Osteocyte (in vitro differentiated cells): ENCODE results near the gene GLTP. TPM values are rescaled to one million over a fixed set of nuclear protein-coding genes. Genes with fewer than 3 reads are reported as not detected.

Experiments used
- DNase-seq: peaks from one replicate; pipeline ENCODE4 v3.0.0; 2021; ENCODE audit warnings: mixed read lengths; ENCODE audit not compliant: unreplicated experiment; ENCODE audit errors: extremely low spot score
- H3K27ac Mint-ChIP-seq: one replicate; pipeline ENCODE4 v1.8.0; 2021; ENCODE audit warnings: mild to moderate bottlenecking, mixed read lengths; ENCODE audit not compliant: unreplicated experiment
- H3K27me3 Mint-ChIP-seq: one replicate; pipeline ENCODE4 v1.8.0; 2021; ENCODE audit warnings: mixed read lengths; ENCODE audit not compliant: unreplicated experiment
- H3K36me3 Mint-ChIP-seq: one replicate; pipeline ENCODE4 v1.8.0; 2021; ENCODE audit warnings: mixed read lengths; ENCODE audit not compliant: unreplicated experiment
- H3K4me1 Mint-ChIP-seq: one replicate; pipeline ENCODE4 v1.8.0; 2021; ENCODE audit warnings: mixed read lengths; ENCODE audit not compliant: unreplicated experiment
- H3K4me3 Mint-ChIP-seq: one replicate; pipeline ENCODE4 v1.8.0; 2021; ENCODE audit warnings: mild to moderate bottlenecking, moderate library complexity, mixed read lengths; ENCODE audit not compliant: unreplicated experiment
- H3K9me3 Mint-ChIP-seq: one replicate; pipeline ENCODE4 v1.8.0; 2021; ENCODE audit warnings: mixed read lengths; ENCODE audit not compliant: unreplicated experiment
- total RNA-seq: library from RNA; stranded (reverse); gene quantifications from 2 replicates; pipeline ENCODE4 v1.2.1, GENCODE V29; 2021
- TF ChIP-seq, protein P1 (sequence below): fragments of 200-600 bp; sonication (generic); IDR thresholded peaks from 2 replicates; pipeline ENCODE4 v1.5.0; 2021; ENCODE audit warnings: antibody characterized with exemption, mild to moderate bottlenecking, moderate library complexity

Gene GLTP
- total RNA-seq, 1 donor from 2014 or later, result 34.5 TPM

- TF ChIP-seq, protein P1, sequence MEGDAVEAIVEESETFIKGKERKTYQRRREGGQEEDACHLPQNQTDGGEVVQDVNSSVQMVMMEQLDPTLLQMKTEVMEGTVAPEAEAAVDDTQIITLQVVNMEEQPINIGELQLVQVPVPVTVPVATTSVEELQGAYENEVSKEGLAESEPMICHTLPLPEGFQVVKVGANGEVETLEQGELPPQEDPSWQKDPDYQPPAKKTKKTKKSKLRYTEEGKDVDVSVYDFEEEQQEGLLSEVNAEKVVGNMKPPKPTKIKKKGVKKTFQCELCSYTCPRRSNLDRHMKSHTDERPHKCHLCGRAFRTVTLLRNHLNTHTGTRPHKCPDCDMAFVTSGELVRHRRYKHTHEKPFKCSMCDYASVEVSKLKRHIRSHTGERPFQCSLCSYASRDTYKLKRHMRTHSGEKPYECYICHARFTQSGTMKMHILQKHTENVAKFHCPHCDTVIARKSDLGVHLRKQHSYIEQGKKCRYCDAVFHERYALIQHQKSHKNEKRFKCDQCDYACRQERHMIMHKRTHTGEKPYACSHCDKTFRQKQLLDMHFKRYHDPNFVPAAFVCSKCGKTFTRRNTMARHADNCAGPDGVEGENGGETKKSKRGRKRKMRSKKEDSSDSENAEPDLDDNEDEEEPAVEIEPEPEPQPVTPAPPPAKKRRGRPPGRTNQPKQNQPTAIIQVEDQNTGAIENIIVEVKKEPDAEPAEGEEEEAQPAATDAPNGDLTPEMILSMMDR, result no peak
- Mint-ChIP-seq H3K9me3 (no peaks in the 10 kb centered on the region), H3K27me3 (no peaks in the 10 kb centered on the region), H3K36me3 (no peaks in the 10 kb centered on the region), H3K4me3 (no peak overlapping the region), H3K4me1 (peaks cover 4% of the 10 kb centered on the region), H3K27ac (no peak overlapping the region)
- no peak for DNase-seq
Measured at GRCh38 chr12:109840305-109841074, 39.9 kb downstream of the GLTP start.

GRCh38 chr12:109839444-109839843 is 40.9 kb downstream of the GLTP start:
- no peak overlapping the region for H3K4me3 Mint-ChIP-seq
- H3K27me3 Mint-ChIP-seq, result no peaks in the 10 kb centered on the region
- H3K27ac Mint-ChIP-seq, result no peak overlapping the region
- peaks cover 4% of the 10 kb centered on the region for H3K4me1 Mint-ChIP-seq
- no peaks in the 10 kb centered on the region for H3K36me3 Mint-ChIP-seq
- no peak for DNase-seq
- TF ChIP-seq, protein P1, result no peak
- no peaks in the 10 kb centered on the region for H3K9me3 Mint-ChIP-seq

- no peaks in the 10 kb centered on the region for H3K27me3 Mint-ChIP-seq
- no peak overlapping the region for H3K27ac Mint-ChIP-seq
- H3K36me3 Mint-ChIP-seq, result no peaks in the 10 kb centered on the region
- no peak overlapping the region for H3K4me3 Mint-ChIP-seq
- no peaks in the 10 kb centered on the region for H3K9me3 Mint-ChIP-seq
- no peak for DNase-seq
- TF ChIP-seq, protein P1, result no peak
- H3K4me1 Mint-ChIP-seq, result peaks cover 10% of the 10 kb centered on the region
Measured at GRCh38 chr12:109836916-109837315, 43.4 kb downstream of the GLTP start.

DNA sequence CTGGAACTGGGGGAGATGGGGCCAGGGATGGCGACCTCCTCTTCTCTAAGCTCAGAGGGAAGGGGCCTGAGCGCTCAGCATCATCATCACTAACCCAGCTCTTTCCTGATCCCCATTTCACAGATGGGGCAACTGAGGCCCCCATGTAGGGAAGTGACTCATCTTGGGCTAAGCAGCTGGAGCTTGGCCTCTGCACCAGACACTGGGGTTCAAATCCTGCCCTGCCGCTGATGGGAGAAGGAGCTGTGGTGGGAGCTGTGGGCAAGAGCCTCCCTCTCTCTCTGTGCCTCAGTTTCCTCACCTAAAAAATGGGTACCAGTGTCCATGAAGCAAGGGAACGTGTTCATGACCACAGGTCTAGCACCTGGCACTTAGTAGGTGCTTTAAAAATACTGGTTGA is 44.5 kb downstream of the GLTP start:
- peaks cover 4% of the 10 kb centered on the region for H3K27me3 Mint-ChIP-seq
- H3K36me3 Mint-ChIP-seq, result no peaks in the 10 kb centered on the region
- peaks cover 10% of the 10 kb centered on the region for H3K4me1 Mint-ChIP-seq
- H3K27ac Mint-ChIP-seq, result no peak overlapping the region
- TF ChIP-seq, protein P1, result no peak
- no peak overlapping the region for H3K4me3 Mint-ChIP-seq
- DNase-seq, result no peak
- no peaks in the 10 kb centered on the region for H3K9me3 Mint-ChIP-seq

DNA sequence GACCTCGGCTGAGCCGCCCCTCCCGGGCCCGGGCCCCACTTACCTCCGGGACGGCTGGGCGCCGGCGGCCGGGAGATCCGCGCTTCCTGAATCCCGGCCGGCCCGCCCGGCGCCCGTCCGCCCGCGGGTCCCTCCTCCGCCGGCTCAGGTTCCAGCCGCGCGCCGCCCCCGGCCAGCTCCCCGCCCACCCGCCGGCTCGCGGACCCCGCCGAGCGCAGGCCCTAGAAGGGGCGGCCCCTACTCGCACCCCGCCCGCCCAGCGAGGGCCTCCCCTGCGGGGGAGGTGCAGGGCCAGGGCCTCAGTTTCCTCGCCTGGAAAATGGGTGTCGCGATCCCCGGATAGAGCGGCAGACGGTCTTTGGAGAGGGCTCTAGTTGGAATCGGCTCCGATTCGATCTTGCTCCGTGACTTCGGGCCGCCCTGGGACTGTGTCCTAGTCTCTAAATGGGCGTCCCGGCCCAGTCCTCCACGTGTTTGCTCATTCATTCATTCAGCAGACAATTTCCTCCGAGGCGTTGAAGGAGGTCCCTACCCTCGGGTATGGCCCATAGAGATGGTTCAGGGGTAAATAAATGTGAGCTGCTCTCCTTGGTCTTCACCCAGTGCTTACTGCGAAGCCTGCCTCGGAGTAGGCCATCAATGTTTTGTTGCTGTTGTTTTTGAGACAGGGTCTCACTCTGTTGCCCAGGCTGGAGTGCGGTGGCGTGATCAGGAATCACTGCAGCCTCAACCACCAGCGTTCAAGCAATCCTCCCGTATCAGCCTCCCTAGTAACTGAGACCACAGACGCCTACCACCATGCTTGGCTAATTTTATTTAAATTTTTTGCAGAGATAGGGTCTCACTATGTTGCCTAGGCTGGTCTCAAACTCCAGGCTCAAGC is 46.8 kb downstream of the GLTP start, which contains the start of gene TRPV4:
Gene TRPV4 (minus strand): TSS at position 92 of the 883 bp plus-strand sequence. CDS start 18,602 bp downstream, outside the sequence.
- Mint-ChIP-seq H3K27me3 (peaks cover 4% of the 10 kb centered on the region), H3K36me3 (no peaks in the 10 kb centered on the region), H3K4me3 (peak within 1 kb of the TSS; percentile 71), H3K4me1 (peaks cover 10% of the 10 kb centered on the region), H3K9me3 (no peaks in the 10 kb centered on the region), H3K27ac (no peak within 1 kb of the TSS)
- DNase-seq, result no peak
- TF ChIP-seq, protein P1, result no peak
